Measurements from ENCODE around the gene LRRK1. TPM values are rescaled to one million over a fixed set of nuclear protein-coding genes. Genes with fewer than 3 reads are reported as not detected.

LRRK1 gene
- total and polyA plus RNA-seq, 2 experiments from 2014 or later: 2.6 to 4.5 TPM

DNA sequence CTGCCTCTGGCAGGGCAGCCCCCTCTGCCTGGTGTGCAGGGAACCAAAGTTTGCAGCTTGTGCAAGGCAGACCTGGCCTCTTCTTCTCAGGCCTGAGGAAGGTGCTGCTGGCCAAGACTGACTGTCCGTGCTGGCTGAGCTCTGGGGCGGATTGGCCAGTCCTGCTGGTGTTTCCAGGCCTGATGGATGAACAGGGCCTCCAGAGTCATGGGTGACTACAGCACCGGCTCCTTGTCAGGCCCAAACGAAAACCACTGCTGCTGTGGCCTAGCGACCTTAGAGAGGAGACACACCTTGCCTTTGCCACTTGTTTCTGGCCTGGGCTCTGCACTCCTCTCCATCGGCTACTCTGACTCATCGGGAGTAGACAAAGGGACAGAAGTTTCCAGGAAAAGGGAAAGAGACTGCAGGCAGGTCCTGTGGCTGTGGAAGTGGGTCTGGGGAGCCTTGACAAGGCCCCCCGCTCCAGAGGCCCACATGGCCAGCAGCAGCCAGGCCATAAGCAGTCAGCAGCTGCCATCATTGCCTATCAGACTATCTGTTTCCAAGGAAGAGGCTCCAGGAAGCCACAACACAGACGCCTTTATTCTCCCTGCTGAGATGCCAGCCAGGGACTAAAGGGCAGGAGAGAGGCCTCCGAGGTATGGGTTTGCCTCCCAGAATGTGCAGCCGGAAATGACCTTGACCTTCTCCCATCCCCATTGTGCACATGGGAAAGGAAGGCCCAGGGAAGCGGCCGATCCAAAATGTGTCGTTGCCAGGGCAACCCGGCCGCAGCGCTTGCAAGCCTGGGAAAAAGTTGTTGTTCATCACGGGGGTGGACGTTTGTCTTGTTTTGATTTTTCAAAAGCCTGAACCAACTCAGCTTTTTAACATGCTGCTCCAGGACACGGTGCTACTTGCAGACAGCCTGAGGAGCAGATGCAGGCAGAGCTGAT is 172.2 kb downstream of the LRRK1 start:
- peaks cover 8% of the 10 kb centered on the region; the same call in 1 of the 2 replicates for H3K9me2 ChIP-seq (ENCODE audit: insufficient read depth)
- H3K4me2 ChIP-seq: no peak overlapping the region
- H3K79me2 ChIP-seq (replicated peaks; ENCODE audit: insufficient read depth): no peaks in the 10 kb centered on the region
- Mint-ChIP-seq H3K4me3 (no peak overlapping the region), H3K9me3 (0 out of 3 replicates have a peak, but pooled peaks cover 3% of the 10 kb centered on the region), H3K27me3 (ENCODE audit: insufficient read depth, low read depth, poor library complexity) (peaks cover 7% of the 10 kb centered on the region), H3K4me1 (peaks cover 10% of the 10 kb centered on the region; the same call in 2 of the 3 replicates), H3K36me3 (ENCODE audit: low read depth) (no peaks in the 10 kb centered on the region), H3K27ac (no peak overlapping the region)
- no peaks in the 10 kb centered on the region for H3K4me1 ChIP-seq (ENCODE audit: insufficient read depth)
- no peak overlapping the region for H2AFZ ChIP-seq
- no peak overlapping the region for H3K27ac ChIP-seq (ENCODE audit: low read depth)
- H3K4me3 ChIP-seq: no peak overlapping the region
- no peaks in the 10 kb centered on the region for H3K36me3 ChIP-seq (ENCODE audit: insufficient read depth)
- ATAC-seq: no peak
- TF ChIP-seq ZNF114 (CRISPR knock-in tag; IDR thresholded peaks at IDR 0.05) (no peak), NANOG (IDR thresholded peaks at IDR 0.05; ENCODE audit: borderline replicate concordance) (no peak), EZH2 (IDR thresholded peaks at IDR 0.05; ENCODE audit: low read depth, unreplicated experiment) (no peak), EZH2phosphoT487 (IDR thresholded peaks at IDR 0.05; ENCODE audit: unreplicated experiment) (no peak), STAT1 (IDR thresholded peaks at IDR 0.05; ENCODE audit: unreplicated experiment) (no peak), POLR2AphosphoS5 (IDR thresholded peaks at IDR 0.05; ENCODE audit: low read depth) (no peak), ZNF462 (CRISPR knock-in tag; IDR thresholded peaks at IDR 0.05) (no peak), CREB1 (CRISPR knock-in tag; IDR thresholded peaks at IDR 0.05; ENCODE audit: low read depth) (no peak), JUNB (IDR thresholded peaks at IDR 0.05; ENCODE audit: unreplicated experiment) (no peak), ETS1 (IDR thresholded peaks at IDR 0.05) (no peak), ZNF331 (CRISPR knock-in tag; IDR thresholded peaks at IDR 0.05; ENCODE audit: low read depth) (no peak)
- TF ChIP-seq, protein P1, sequence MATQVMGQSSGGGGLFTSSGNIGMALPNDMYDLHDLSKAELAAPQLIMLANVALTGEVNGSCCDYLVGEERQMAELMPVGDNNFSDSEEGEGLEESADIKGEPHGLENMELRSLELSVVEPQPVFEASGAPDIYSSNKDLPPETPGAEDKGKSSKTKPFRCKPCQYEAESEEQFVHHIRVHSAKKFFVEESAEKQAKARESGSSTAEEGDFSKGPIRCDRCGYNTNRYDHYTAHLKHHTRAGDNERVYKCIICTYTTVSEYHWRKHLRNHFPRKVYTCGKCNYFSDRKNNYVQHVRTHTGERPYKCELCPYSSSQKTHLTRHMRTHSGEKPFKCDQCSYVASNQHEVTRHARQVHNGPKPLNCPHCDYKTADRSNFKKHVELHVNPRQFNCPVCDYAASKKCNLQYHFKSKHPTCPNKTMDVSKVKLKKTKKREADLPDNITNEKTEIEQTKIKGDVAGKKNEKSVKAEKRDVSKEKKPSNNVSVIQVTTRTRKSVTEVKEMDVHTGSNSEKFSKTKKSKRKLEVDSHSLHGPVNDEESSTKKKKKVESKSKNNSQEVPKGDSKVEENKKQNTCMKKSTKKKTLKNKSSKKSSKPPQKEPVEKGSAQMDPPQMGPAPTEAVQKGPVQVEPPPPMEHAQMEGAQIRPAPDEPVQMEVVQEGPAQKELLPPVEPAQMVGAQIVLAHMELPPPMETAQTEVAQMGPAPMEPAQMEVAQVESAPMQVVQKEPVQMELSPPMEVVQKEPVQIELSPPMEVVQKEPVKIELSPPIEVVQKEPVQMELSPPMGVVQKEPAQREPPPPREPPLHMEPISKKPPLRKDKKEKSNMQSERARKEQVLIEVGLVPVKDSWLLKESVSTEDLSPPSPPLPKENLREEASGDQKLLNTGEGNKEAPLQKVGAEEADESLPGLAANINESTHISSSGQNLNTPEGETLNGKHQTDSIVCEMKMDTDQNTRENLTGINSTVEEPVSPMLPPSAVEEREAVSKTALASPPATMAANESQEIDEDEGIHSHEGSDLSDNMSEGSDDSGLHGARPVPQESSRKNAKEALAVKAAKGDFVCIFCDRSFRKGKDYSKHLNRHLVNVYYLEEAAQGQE (IDR thresholded peaks at IDR 0.05; ENCODE audit: unreplicated experiment): no peak
- TF ChIP-seq, protein P2, sequence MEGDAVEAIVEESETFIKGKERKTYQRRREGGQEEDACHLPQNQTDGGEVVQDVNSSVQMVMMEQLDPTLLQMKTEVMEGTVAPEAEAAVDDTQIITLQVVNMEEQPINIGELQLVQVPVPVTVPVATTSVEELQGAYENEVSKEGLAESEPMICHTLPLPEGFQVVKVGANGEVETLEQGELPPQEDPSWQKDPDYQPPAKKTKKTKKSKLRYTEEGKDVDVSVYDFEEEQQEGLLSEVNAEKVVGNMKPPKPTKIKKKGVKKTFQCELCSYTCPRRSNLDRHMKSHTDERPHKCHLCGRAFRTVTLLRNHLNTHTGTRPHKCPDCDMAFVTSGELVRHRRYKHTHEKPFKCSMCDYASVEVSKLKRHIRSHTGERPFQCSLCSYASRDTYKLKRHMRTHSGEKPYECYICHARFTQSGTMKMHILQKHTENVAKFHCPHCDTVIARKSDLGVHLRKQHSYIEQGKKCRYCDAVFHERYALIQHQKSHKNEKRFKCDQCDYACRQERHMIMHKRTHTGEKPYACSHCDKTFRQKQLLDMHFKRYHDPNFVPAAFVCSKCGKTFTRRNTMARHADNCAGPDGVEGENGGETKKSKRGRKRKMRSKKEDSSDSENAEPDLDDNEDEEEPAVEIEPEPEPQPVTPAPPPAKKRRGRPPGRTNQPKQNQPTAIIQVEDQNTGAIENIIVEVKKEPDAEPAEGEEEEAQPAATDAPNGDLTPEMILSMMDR (conservative IDR thresholded peaks at IDR 0.05; ENCODE audit: low read depth in 2 of 2): no peak
- no peaks in the 10 kb centered on the region for H3F3A ChIP-seq (replicated peaks; ENCODE audit: low read depth)
- H3K27me3 ChIP-seq (ENCODE audit: insufficient read depth): no peaks in the 10 kb centered on the region
- DNase-seq (ENCODE audit: low spot score): no peak
- H4K20me1 ChIP-seq (replicated peaks; ENCODE audit: insufficient read depth): no peaks in the 10 kb centered on the region

All from GM23338 (cell line).